ENCODE results near the gene PNPLA3.

GRCh38 chr22:43889201-43889859, 34.3 kb upstream of the PNPLA3 start:
- no peak for TF ChIP-seq CTCF (IDR thresholded peaks at IDR 0.05; ENCODE audit: poor library complexity)
- no peak for TF ChIP-seq EZH2phosphoT487 (IDR thresholded peaks at IDR 0.05; ENCODE audit: low read depth, severe bottlenecking, unreplicated experiment)

Data from hepatocyte (in vitro differentiated cells).